SU-DHL-6 (cell line): ENCODE measurements around the gene TNPO2.
"Not testable (repeated sequence)": the region's sequence is repeated elsewhere in the genome, so short reads cannot be mapped to it uniquely, and the experiment has no call there.

Experiments
- H2AFZ ChIP-seq: fragments of 200-600 bp; sonication (generic); 2 replicates; pipeline ENCODE4 v1.6.1; 2014; ENCODE audit warnings: low read depth, mild to moderate bottlenecking, moderate library complexity, mixed read lengths, antibody characterized with exemption, low read length; ENCODE audit not compliant: severe bottlenecking
- H3F3A ChIP-seq: fragments of 200-600 bp; shearing (Covaris generic); 2 replicates; pipeline ENCODE4 v1.6.0; 2016; ENCODE audit warnings: antibody characterized with exemption, mild to moderate bottlenecking; ENCODE audit not compliant: insufficient read depth
- H3K27ac ChIP-seq: fragments of 200-600 bp; sonication (generic); 2 replicates; pipeline ENCODE4 v1.5.1; 2016; ENCODE audit warnings: low read depth, mild to moderate bottlenecking, low read length, moderate library complexity, mixed read lengths
- H3K27me3 ChIP-seq: fragments of 200-600 bp; sonication (generic), shearing (Covaris generic); 2 replicates; pipeline ENCODE4 v1.6.0; 2014; ENCODE audit warnings: mild to moderate bottlenecking, low read length
- H3K36me3 ChIP-seq: fragments of 200-600 bp; sonication (generic); 2 replicates; pipeline ENCODE4 v1.6.1; 2014; ENCODE audit warnings: mild to moderate bottlenecking, low read length, mixed read lengths
- H3K4me2 ChIP-seq: fragments of 300-600, 200-600 bp; shearing (Covaris generic), sonication (generic); 2 replicates; pipeline ENCODE4 v1.6.0; 2014; ENCODE audit warnings: low read length, low read depth, mild to moderate bottlenecking; ENCODE audit not compliant: poor library complexity, severe bottlenecking
- H3K4me3 ChIP-seq: fragments of 200-600 bp; sonication (generic); 2 replicates; pipeline ENCODE4 v1.5.1; 2014; ENCODE audit warnings: antibody characterized with exemption, low read length, mild to moderate bottlenecking, mixed read lengths; ENCODE audit not compliant: insufficient read depth, poor library complexity, severe bottlenecking
- H3K79me2 ChIP-seq: fragments of 200-600 bp; sonication (generic); 2 replicates; pipeline ENCODE4 v1.6.1; 2014; ENCODE audit warnings: mild to moderate bottlenecking, low read length, moderate library complexity; ENCODE audit not compliant: insufficient read depth
- H3K9ac ChIP-seq: fragments of 200-600 bp; sonication (generic); 2 replicates; pipeline ENCODE4 v1.7.0; 2014; ENCODE audit warnings: mild to moderate bottlenecking, low read length
- H3K9me2 ChIP-seq: fragments of 200-600 bp; sonication (generic); replicated peaks from 2 replicates; pipeline ENCODE4 v1.6.1; 2014; ENCODE audit warnings: low read length; ENCODE audit not compliant: insufficient read depth
- H3K9me3 ChIP-seq: fragments of 200-600 bp; sonication (generic); 2 replicates; pipeline ENCODE4 v1.6.1; 2014; ENCODE audit warnings: low read length, mixed read lengths; ENCODE audit not compliant: insufficient read depth
- H4K20me1 ChIP-seq: fragments of 200-600 bp; sonication (generic); 2 replicates; pipeline ENCODE4 v1.6.1; 2014; ENCODE audit warnings: low read depth, mild to moderate bottlenecking, antibody characterized with exemption, low read length, moderate library complexity, mixed read lengths
- CTCF ChIP-seq: fragments of 200-600 bp; sonication (generic); IDR thresholded peaks from one replicate; pipeline ENCODE4 v1.5.1; 2017; ENCODE audit warnings: antibody characterized with exemption, mild to moderate bottlenecking, low read length, moderate library complexity; ENCODE audit not compliant: insufficient read depth, poor library complexity, severe bottlenecking
- EZH2phosphoT487 ChIP-seq: fragments of 200-600 bp; sonication (generic), shearing (Covaris generic); conservative IDR thresholded peaks from 2 replicates; pipeline ENCODE4 v1.6.1; 2018; ENCODE audit warnings: mild to moderate bottlenecking, antibody characterized with exemption, low read length, moderate library complexity, mixed read lengths

Gene TNPO2

GRCh38 chr19:12726988-12727316, 3.2 kb upstream of the TNPO2 start:
- Histone ChIP-seq H3K27me3 (no peaks in the 10 kb centered on the region), H4K20me1 (no peaks in the 10 kb centered on the region; the same call in 1 of the 2 replicates), H2AFZ (no peak overlapping the region), H3K27ac (0 out of 2 replicates have a peak overlapping the region, but pooled peaks have one; percentile 32), H3K79me2 (peaks cover 39% of the 10 kb centered on the region), H3K9me3 (no peaks in the 10 kb centered on the region), H3K4me2 (no peak overlapping the region), H3K4me3 (no peak overlapping the region), H3K9ac (no peak overlapping the region), H3K9me2 (no peaks in the 10 kb centered on the region), H3K36me3 (peaks cover 7% of the 10 kb centered on the region; the same call in 1 of the 2 replicates), H3F3A (peaks cover 13% of the 10 kb centered on the region)
- no peak for TF ChIP-seq CTCF
- TF ChIP-seq EZH2phosphoT487: no peak

DNA sequence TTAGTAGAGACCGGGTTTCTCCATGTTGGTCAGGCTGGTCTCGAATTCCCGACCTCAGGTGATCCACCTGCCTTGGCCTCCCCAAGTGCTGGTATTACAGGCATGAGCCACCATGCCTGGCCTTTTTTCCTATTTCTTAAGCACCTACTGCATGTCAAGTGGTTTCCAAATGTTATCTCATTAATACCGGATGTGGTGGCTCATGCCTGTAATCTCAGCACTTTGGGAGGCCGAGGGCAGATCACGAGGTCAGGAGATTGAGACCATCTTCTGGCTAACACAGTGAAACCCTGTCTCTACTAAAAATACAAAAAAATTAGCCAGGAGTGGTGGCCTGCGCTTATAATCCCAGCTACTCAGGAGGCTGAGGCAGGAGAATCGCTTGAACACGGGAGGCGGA, 1.9 kb upstream of the TNPO2 start:
- H3K9ac ChIP-seq, H3K27ac ChIP-seq, H3K4me3 ChIP-seq, H3K27me3 ChIP-seq, H4K20me1 ChIP-seq, H3K4me2 ChIP-seq, H3K9me2 ChIP-seq, H3K9me3 ChIP-seq, H3K36me3 ChIP-seq, H2AFZ ChIP-seq: not testable (repeated sequence)
- peaks cover 12% of the 10 kb centered on the region for H3F3A ChIP-seq
- H3K79me2 ChIP-seq: peaks cover 39% of the 10 kb centered on the region

GRCh38 chr19:12723381-12723640, 421 bp downstream of the TNPO2 start:
- H3K27me3 ChIP-seq: no peaks in the 10 kb centered on the region
- H4K20me1 ChIP-seq: peaks cover 7% of the 10 kb centered on the region; the same call in 1 of the 2 replicates
- TF ChIP-seq EZH2phosphoT487 (no peak), CTCF (no peak)
- peak overlapping the region; percentile 79 for H3K4me3 ChIP-seq
- H3K79me2 ChIP-seq: peaks cover 54% of the 10 kb centered on the region
- no peaks in the 10 kb centered on the region for H3K9me2 ChIP-seq
- H3K9ac ChIP-seq: peak overlapping the region; percentile 87
- H3K4me2 ChIP-seq: peak overlapping the region; percentile 87
- peak overlapping the region; percentile 24 for H2AFZ ChIP-seq
- H3K27ac ChIP-seq: peak overlapping the region; percentile 74
- H3K36me3 ChIP-seq: peaks cover 4% of the 10 kb centered on the region; the same call in 1 of the 2 replicates
- H3F3A ChIP-seq: peaks cover 6% of the 10 kb centered on the region
- H3K9me3 ChIP-seq: no peaks in the 10 kb centered on the region

GRCh38 chr19:12722566-12723380, 959 bp downstream of the TNPO2 start:
- peak overlapping the region; percentile 87 for H3K4me2 ChIP-seq
- no peaks in the 10 kb centered on the region for H3K9me2 ChIP-seq
- peak overlapping the region; percentile 87 for H3K9ac ChIP-seq
- H3K27me3 ChIP-seq: no peaks in the 10 kb centered on the region
- no peaks in the 10 kb centered on the region for H3K9me3 ChIP-seq
- H3K27ac ChIP-seq: peak overlapping the region; percentile 74
- peaks cover 57% of the 10 kb centered on the region for H3K79me2 ChIP-seq
- TF ChIP-seq CTCF (no peak), EZH2phosphoT487 (no peak)
- peaks cover 6% of the 10 kb centered on the region for H3F3A ChIP-seq
- peak overlapping the region; percentile 42 for H2AFZ ChIP-seq
- peak overlapping the region; percentile 79 for H3K4me3 ChIP-seq
- H3K36me3 ChIP-seq: peaks cover 4% of the 10 kb centered on the region; the same call in 1 of the 2 replicates
- peaks cover 7% of the 10 kb centered on the region; the same call in 1 of the 2 replicates for H4K20me1 ChIP-seq
